WTC11 (cell line): ENCODE measurements around the gene ZDHHC22.
"Not testable (repeated sequence)": the region's sequence is repeated elsewhere in the genome, so short reads cannot be mapped to it uniquely, and the experiment has no call there.

Source experiments
- TEAD4 ChIP-seq: sonication (generic); formaldehyde crosslinking; IDR thresholded peaks from 2 replicates; pipeline ENCODE4 v1.8.0; 2022; ENCODE audit warnings: mild to moderate bottlenecking, missing genetic modification reagents
- ZNF423 ChIP-seq: fragments of 250-450 bp; sonication (Bioruptor Pico); IDR thresholded peaks from 2 replicates; pipeline ENCODE4 v2.1.2; 2022; ENCODE audit warnings: mild to moderate bottlenecking, moderate library complexity
- TF ChIP-seq, protein P1 (sequence below): fragments of 200-600 bp; IDR thresholded peaks from 2 replicates; pipeline ENCODE4 v1.8.0; 2022; ENCODE audit warnings: antibody characterized with exemption

DNA sequence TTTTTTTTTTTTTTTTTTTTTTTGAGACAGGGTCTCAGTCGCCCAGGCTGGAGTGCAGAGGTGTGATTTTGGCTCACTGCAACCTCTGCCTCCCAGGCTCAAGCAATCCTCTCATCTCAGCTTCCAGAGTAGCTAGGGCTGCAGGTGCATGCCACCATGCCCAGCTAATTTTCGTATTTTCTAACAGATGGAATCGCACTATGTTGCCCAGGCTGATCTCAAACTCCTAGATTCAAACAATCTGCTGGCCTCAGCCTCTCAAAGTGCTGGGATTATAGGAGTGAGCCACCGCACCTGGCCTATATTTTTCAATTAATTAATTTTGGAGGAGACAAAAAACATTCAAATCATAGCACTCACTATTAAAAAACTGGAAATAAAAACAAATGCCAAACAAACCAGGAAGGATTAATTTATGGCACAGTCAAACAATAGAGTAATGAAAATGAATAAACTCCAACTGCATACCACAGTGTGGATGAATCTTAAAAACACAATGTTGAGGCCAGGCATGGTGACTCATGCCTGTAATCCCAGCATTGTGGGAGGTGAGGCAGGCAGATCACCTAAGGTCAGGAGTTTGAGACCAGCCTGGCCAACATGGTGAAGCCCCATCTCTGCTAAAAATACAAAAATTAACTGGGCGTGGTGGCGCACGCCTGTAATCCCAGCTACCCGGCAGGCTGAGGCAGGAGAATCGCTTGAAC is 32.5 kb upstream of the ZDHHC22 start:
- not testable (repeated sequence) for TF ChIP-seq ZNF423, TEAD4 (CRISPR knock-in tag)
- TF ChIP-seq, protein P1, sequence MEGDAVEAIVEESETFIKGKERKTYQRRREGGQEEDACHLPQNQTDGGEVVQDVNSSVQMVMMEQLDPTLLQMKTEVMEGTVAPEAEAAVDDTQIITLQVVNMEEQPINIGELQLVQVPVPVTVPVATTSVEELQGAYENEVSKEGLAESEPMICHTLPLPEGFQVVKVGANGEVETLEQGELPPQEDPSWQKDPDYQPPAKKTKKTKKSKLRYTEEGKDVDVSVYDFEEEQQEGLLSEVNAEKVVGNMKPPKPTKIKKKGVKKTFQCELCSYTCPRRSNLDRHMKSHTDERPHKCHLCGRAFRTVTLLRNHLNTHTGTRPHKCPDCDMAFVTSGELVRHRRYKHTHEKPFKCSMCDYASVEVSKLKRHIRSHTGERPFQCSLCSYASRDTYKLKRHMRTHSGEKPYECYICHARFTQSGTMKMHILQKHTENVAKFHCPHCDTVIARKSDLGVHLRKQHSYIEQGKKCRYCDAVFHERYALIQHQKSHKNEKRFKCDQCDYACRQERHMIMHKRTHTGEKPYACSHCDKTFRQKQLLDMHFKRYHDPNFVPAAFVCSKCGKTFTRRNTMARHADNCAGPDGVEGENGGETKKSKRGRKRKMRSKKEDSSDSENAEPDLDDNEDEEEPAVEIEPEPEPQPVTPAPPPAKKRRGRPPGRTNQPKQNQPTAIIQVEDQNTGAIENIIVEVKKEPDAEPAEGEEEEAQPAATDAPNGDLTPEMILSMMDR, result not testable (repeated sequence)
